HG02973 (cell line): ENCODE data around the gene TBC1D22A.

Experiments
- ATAC-seq: cut with Tn5 transposase; IDR thresholded peaks from one replicate; pipeline ENCODE4 v1.9.1; 2021; ENCODE audit warnings: moderate library complexity; ENCODE audit not compliant: unreplicated experiment

Gene TBC1D22A

DNA sequence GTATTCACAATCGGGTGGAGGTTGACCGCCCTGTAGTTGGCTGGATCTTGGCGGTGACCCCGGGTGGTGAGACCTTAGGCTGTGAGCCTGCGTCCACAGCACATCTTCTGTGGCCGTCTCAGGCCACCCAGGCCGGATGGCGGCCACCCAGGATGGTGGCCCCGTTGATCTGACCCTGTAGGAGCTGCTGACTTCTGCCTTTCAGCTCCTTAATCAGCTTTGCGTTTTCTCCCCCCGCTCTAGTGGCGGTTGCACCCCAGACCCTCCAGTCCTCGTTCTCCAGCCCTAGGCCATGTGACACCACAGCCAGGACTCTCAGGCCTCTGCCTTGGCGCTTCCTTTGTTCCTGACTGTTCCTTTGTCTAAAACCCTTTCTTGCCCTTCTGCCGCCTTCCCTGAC, 244.0 kb downstream of the TBC1D22A start:
- no peak for ATAC-seq

DNA sequence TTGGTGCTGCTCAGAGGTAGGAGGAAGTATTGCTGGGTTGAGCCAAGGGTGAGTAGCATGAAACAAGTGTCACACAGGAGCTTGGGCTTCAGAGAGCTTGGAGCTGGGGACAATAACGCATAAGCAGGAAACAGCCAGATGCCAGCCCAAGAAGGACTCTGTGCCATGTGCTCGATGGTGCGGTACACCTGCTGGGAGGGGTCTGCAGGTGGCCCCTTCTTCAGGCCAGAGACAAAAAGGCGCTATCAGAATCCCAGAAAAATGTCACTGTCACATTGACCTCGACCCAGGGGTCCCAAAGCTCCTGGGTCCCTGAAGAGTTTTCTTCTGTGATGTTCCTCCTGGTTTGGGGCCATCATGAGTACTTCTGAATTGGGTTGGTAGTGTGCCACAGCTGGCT, 244.4 kb downstream of the TBC1D22A start:
- no peak for ATAC-seq

DNA sequence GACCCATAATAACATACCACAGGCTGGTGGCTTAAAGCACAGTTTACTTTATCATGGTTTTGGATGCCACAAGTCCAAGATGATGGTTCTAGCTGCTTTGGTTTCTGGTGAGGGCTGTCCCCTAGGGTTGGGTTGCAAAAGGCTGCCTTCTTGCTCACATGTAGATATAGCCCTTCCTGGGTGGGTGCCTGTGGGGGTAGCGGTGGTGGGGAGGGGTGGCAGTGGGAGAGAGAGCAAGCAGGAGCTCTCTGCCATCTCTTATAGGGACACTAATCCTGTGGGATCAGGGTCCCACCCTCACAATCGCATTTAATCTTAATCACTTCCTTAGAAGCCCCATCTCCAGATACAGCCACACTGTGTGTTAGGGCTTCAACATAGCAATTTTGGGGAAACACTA, 245.0 kb downstream of the TBC1D22A start:
- no peak for ATAC-seq

DNA sequence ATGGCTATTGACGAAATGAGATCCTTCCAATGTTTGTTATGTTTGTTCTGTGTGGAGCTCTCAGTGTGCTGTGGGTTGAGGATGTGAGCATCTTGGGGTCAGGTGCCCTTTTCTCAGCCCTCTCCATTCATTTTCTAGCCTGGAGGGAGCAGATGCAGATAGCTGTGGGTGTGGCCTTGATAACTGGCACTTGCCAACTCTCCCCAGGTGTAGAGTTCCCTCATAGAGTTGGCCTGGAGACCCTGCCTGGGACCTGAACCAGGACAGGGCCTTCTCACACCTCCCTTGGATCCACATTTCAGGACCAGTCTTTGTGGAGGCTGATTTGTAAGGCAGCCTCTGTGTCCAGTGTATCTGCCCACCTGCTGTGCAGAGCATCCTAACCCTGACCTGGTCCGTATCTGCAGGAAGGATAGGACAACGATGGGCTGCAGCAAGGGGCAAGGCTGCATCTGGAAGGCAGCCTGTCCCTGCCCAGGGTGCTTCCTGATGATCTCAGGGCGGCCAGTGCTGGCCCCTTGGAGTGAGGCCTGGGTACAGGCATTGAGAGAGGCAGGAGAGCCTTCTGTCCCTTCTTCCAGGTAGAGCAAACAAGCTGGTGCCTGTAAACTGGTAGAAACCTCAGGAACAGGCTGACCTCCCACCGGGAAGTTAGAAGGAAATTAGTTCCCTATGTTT, 245.9 kb downstream of the TBC1D22A start:
- no peak for ATAC-seq

DNA sequence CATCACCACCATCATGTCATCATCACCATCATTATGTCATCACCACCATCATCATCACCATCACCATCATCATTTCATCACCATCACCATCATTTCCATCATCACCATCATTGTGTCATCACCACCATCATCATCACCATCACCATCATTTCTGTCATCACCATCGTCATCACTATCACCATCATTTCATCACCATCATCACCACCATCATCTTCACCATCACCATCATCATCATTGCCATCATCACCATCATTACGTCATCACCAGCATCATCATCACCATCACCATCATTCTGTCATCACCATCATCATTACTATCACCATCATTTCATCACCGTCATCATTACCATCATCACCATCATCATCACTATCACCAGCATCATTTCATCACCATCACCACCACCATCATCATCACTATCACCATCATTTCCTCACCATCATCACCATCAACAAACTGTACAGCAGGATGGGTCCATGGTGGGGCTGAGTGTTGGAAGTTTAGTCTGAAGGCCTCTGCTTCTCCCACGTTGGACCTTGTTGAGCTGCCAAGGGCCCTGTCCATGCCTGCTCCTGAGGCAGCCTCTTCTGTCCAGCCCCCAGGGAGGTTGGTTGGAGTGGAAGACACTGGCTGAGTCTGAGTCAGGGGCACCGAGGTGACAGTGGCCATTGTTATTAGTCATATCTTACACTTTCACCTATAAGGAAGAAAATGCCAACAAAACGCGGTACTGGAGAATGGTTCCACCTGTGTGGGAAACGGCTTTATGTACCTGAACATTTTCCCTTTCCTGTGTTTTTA, 247.1 kb downstream of the TBC1D22A start:
- no peak for ATAC-seq

DNA sequence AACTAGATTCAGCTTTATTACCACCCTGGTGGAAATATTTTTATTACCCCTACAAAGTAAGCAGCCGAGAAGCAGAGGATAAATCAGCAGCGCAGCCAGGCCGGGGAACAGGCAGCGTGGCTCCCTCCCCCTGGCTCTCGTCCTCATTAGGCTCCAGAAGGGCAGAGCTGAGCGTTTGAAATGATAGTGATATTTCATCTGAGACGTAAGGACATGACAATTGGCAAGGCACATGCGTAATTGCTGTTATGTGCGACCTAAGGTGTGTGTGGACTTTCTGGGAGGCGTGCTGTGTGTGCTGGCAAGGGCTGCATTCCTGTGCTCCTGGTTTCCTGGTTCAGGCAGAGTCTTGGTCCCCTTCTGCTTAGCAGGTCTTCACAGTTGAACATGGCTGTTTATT, 247.8 kb downstream of the TBC1D22A start:
- no peak for ATAC-seq

DNA sequence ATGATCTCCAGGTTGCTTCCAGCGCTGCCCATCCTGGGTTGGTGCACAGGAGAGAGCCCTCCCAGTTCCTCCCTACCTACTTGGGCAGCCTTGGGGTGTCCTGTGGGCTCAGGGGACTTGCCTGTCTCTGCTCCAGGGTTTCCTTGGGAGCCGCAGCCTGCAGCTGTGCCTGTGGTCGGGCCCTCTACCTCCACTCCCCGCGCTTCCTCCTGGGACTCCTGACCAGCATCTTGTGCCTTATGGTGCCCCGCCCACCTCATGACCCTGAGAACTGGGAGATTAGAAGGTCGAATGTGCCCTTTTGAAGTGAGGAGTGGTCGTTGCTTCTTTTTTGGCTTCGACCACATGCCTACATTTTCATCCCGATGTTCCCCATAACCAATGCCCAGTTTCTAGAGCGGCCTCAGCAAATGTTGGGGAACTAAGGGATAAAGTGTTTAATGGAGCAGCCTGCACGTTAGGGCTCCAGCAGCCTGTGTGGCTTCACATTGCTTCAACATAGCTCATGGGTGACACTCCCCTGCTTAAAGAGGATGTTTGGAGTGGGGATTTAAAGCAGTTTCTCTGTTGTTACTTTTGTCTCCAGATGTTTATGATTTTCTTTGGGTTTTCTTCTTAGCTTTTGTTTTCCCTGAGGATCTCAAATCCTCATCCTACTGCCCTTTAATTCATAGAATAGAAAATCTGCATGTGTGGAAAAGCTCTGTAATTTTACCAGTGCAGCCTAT, 248.8 kb downstream of the TBC1D22A start:
- no peak for ATAC-seq

DNA sequence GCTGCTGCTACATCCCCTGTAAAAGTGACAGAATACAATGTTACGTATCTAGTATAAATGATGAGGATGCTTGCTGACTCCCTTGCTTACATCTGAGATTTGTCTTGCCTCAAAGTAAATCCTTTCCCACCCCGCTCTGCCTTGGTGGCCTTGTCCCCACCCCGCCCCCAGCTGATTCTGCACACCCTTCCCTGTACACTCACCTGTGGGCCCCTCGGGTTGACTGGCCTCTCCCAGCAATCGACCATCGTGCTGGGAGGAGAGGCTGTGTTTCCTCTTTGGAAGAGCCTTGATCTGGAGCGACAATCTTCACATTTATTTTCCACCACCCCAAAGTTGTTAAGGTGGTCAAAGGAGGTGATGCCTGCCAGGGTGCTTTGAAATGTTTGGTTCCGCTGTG, 249.4 kb downstream of the TBC1D22A start:
- no peak for ATAC-seq

DNA sequence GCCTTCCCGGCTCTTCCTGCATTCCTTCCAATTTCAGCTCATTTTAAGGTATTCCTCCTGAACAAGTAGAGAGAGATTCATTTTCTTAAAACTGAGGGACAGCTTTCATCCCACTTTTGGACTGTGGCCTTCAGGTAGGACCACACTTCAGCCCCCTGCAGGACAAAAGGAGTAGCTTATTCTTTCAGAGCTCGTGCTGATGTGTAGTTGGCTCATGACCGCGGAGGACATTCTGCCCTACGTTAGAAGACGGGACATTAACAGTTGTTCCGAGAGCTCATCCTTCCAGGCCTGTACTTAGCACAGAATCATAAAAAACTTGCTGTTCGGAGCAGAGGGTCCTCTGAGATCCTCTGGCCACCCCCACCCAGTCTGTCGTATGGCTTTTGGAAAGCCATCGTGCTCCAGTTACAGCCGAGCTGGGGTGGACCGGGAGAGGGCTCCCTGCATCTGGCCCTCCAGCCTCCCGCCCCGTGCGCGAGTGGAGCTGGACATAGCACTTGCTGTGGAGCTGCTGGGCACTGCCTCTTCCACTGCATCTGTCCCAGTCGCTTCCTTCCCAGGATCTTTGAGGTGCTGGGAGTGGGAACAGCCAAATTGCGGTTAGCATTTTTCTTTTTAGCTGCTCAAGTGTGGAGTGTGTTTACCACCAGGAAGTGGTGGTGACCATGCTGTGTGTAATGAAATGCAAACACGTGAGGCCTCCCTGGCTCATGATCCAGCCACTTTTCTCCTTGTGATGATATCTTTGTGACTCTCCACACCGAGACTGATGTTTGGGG, 250.3 kb downstream of the TBC1D22A start:
- ATAC-seq: no peak

DNA sequence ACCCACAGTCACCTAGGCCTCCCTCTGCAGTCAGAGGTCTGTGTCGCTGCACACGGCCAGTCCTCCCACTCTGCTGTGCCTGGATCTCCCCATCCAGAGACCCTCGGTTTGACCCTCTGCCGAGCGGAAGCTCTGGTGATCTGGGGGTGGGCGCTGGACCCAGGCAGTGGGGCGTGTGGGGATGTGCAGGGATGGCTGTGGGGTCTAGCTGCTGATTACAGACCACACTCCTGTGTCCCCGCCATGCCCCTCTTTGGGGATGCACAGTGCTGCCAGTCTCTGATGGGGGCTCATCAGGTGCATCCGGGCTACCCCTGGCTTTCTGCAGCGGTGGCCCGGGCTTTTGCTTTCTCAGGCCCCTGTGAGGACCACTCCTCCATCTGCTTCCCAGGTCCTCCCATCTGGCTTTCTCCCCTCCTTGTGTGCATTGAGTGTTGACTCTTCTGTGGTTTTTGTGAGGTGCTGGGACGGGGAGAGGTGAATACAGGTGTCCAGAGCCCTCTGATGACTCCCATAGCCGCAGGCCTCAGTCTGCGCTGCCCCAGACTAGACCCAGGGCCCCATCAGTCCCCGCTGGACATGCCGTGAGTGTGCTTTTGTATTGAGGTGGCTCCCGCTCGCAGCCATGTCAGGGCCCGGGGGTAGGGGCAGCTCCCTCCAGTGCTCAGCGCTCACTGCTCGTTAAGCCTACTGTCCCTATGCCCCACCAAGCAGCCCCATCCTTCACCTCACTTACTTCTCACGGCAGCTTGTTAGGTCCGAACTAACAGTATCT, 251.6 kb downstream of the TBC1D22A start:
- no peak for ATAC-seq

DNA sequence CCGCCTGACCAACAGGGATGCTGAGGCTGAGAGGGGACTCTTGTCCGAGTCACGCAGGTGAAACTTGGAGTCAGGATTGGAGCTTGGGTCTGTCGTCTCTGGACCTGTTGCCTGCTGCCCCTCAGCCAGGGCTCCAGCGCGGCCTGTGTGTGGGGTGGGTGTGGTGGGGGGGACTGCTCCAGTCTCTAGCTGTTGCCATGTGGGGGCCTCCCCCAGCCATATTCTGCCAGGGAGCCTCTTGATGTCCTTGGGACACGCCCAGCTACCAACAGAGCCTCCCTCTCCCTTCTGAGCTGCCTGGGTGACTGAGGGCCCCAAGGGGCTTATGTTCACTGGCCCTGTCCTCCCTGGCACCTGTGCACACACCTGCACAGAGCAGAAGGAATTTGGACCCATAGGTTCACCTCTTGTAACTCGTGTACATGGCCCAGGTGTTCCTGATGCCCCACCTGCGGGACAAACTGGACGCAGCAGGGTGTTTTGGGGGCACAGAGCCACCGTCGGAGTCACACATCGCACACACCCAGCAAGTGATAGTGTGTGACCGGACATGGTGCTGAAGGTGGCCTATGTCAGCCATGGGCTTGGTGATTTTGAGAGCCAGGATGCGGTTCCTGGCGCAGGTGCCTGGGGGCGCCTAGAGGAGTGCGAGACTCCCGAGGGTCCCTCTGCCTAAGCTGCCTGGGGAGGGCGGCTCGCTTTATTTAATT, 252.3 kb downstream of the TBC1D22A start:
- no peak for ATAC-seq

DNA sequence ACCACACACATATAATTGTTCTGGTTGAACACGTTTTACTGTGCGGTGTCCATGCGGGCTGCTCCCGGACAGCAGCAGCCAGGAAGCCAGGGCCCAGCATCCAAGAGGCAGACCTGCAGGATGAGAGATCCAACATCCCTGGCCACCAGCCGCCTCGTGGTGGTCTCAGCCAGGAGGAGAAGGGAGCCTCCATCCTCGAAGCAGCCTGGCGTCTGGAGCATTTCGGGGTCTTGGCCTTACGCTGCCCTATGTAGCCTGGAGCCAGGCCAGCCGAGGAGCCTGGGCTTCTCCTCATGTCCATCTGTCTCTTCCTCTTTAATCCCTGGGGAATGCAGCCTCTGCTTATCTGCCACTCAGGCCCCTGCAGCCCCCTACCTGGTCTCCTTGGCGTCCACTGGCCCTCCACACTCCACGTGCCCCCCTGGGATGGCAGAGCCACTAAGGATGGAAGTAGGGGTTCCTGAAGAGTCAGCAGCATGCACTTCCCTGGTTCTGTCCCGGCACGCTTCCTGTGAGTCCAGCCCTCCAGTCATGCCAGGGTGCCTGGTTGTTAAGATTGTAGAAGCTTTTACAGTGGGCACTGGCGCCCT, 253.2 kb downstream of the TBC1D22A start:
- ATAC-seq: no peak

DNA sequence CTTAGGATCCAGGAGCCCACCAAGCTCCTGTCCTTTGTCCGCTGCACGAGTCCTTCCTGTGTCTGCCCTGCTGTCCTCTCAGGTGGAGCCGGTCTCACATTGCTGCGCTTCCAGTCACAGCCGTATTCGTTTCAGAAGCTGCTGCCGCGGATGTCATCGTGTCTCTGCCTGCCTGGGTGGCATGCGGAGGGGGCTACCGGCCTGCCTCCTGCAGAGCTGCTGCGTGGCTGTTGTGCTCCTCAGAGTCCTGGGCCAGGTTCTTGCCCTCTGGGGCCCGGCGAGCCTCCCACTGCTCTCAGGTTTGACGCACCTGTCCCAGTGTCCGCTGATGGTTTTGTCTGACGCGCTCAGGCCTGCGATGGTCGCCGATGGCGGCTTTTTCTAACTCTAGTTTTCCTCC, 254.2 kb downstream of the TBC1D22A start:
- ATAC-seq: no peak

DNA sequence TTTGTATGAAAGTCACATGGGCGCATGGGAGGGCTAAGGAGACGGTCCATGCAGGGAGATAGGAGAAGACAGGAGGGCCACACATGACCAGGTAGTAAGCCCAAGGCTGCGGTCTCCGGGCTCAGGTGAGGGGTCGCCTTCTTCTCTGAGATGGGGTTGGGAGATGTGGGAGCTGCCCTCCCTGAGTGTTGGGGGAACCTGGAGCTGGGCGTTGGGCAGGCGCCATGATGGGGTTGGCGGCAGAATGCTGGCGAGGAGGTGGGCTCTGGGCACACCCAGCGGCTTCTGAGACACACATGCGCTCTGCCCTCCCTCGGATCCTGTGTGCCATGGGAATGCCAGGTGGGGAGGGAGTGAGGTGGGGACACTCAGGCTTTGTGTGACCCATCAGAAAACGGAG, 254.8 kb downstream of the TBC1D22A start:
- ATAC-seq: no peak

DNA sequence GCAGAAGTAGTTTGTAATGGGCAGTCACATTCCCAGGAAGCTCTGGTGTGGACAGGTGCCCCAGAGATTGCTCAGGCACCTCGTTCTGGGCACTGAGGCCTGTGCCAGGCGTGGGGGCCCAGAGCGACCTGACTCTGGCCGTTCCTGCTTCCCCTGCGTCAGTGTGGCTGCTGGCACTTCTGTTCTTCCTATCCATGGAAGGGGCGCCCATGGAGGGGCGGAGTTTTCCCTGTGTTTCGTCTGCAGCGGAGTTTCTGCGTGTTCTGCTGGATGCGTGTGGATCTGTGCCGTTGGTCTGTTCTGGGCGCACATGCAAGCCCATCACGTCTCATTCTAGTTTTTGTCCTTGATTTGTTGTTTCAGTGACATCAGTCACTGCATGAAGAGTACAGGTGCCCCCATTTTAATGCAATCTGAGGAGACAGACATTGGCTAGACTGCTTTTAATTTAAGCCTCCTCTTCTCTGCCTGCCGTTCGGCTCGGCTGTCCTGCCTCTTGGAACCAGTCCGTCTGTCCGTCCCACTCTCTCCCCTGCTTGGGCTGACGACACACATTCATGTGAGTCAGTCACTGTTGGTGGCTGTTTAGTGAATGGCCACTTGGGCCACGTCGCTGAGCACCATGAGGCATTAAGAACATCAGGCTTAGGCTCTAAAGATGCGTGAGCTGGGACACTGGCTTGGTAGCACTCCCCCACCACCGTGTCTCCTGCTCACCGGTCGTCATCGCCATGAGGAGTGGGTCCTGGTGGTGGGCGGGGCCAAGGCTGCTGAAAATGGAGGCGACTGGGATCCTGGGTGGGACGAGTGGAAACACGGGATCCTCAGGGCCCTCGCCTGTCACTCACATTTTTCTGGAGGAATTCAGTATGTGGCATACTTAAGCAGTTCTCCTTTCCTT, 255.8 kb downstream of the TBC1D22A start:
- ATAC-seq: no peak

DNA sequence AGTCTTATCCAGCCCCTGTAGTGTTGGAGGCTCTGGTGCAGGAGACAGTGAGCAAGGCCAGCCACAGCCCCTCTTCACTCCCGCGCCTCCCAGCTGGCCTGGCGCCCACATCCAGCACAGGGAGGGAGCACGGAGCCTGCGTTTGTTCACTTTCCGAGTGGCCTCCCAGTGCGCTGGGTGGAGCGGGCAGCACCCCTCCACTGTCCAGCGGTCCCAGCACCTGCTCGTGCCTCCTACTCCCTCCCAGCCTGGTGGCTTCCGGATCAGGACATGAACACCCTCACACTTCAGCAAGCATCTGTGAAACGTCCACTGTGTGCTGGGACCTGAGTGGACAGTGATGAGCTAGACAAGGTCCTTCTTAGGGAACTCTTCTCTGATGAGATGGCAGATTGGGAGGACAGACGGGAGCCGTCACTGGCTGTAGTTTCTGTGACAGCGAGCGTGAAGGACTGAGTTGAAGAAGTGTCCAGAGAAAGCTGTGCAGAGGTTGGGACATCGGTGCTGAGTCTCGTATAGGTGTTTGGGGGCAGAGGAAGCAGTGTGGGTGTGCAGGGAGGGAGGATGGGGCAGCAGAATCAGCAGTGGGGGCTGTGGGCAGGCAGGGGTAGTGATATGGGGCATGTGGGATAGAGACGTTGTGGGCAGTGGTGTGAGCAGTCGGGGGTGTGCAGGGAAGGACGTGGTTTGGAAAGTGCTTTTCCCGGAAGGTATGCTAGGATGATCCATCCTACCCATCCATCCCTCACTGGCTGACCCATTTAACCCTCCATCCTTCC, 256.8 kb downstream of the TBC1D22A start:
- ATAC-seq: no peak

DNA sequence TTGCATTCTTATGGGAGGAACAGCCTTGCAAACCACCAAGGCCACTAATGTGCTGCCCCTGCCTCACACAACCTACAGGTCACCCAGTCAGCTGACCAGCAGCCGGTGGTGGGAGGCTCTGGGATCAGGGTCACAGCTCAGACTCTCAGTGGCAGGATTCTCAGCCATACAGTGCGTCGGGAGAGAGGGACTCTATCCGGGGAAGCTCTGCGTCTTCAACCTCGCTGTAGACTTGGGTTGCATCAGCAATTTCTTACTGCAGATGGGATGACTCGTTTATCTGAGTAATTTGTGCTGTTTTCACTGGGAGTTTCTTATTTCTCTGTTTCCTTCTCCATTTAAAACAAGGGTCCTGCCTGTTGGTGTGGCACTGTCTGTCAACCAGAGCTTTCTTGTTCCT, 257.7 kb downstream of the TBC1D22A start:
- no peak for ATAC-seq
